A549 treated with dexamethasone at 1 μM for 4 hours (cell line): ENCODE measurements around the gene GLCCI1. TPM values are rescaled to one million over a fixed set of nuclear protein-coding genes. Genes with fewer than 3 reads are reported as not detected.

Experiments
- total RNA-seq: library from RNA; stranded (reverse); fragments of 200-300 nt; extraction: Qiagen RNA extraction; gene quantifications from 5 replicates; pipeline ENCODE4 v1.2.3, GENCODE V29; 2022

The GLCCI1 gene
- total RNA-seq = 0.81 to 1.1 TPM (median 1.0 TPM) in 5 replicates

DNA sequence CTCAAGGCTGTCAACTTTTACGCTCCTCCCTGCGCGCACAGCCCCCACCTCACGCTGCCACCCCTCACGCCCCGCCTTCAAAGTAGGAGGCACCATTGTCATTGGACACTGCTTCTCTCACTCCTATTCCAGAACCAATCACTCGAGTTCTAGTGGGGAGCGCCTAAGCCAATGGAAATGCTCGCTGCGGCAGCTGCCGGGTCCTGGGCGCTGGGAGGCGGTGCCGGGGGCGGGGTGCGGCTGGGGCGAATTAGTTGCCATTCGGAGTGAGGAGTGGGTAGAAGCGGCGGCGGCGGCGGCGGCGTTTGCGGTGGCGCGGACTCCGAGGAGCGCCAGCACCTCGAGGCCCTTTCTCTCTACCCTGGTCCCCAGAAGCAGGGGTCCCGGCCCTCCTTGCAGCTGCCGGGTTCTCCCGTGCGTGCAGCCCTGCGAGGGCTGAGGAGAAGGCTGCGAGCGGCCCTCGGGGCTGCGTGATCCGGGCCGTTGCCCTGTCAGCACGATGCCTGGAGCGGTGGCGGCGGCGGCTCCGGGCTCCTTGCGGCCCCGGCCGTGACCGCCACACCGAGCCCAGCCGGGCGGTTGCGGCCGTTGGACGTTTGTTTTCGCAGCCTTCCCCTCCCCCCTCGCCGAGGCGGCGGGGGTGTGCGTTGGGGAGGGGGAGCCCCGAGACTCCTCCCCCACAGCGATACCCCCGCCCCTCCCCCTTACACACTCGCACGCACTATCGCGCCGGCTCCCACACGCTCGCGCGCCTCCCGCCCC lies at the start of gene GLCCI1:
GLCCI1 (plus strand) TSS at position 253 of the 762 bp plus-strand sequence. CDS start 555 bp downstream, outside the sequence.

